GM12873 (cell line): ENCODE measurements around the gene CHST13.

ENCODE experiments used
- CTCF ChIP-seq: IDR thresholded peaks from 2 replicates; pipeline ENCODE4 v1.5.1; 2012; ENCODE audit warnings: low read depth, mild to moderate bottlenecking, moderate library complexity, low read length, control low read depth; ENCODE audit not compliant: insufficient read depth; ENCODE audit errors: missing control alignments

Gene CHST13

GRCh38 chr3:126547721-126548120, 23.8 kb downstream of the CHST13 start:
- no peak for TF ChIP-seq CTCF

- no peak for TF ChIP-seq CTCF
Measured at GRCh38 chr3:126548556-126549466, 24.9 kb downstream of the CHST13 start.

- no peak for TF ChIP-seq CTCF
Measured at GRCh38 chr3:126549861-126550487, 26.0 kb downstream of the CHST13 start.

- no peak for TF ChIP-seq CTCF
Measured at GRCh38 chr3:126550488-126551051, 26.6 kb downstream of the CHST13 start.

- TF ChIP-seq CTCF = no peak
Measured at GRCh38 chr3:126551121-126551838, 27.3 kb downstream of the CHST13 start.

GRCh38 chr3:126551839-126552687, 28.1 kb downstream of the CHST13 start:
- TF ChIP-seq CTCF = no peak
